ENCODE measurements around the gene GTPBP4.

Gene GTPBP4

DNA sequence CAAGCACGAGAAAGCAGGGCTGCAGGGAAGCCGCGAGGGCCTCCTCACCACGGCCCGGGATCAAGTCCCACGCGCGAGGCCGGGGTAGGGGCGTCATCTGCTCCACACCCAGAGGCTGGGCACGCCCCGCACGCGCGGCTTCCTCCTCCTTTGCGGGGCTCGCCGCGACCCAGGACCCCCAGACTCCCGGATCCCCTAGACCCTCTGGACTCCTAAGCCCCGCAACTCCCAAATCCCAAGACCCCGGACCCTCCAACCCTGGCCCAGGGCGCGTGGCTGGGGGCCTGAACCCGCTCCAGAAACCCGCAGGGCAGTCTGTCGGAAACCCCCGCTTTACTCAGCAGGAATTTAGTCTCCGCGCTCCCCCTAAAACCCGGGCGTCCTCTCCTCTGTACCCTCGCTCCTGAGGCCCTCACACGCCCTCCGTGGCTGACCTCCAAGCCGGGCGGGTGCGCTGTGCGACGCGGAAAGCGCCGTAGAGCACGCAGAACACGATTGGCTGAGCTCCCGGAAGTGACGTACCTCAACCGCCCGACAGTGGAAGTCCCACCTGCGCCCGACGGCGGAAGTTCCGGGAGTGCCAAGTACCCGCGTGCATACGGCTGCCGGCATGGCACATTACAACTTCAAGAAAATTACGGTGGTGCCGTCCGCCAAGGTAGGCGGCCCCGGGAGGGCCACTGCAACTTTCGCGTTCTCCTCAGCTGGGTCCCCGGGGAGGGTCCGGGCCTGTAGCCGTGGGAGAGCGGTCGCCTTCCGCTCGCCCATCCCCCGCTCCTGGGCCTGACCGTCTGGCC is at the start of gene GTPBP4:
GTPBP4 (plus strand) TSS at position 565 of the 797 bp plus-strand sequence; CDS start at position 611, 46 bp downstream.
- peak; percentile 96 for DNase-seq (ENCODE audit: low spot score)

DNA sequence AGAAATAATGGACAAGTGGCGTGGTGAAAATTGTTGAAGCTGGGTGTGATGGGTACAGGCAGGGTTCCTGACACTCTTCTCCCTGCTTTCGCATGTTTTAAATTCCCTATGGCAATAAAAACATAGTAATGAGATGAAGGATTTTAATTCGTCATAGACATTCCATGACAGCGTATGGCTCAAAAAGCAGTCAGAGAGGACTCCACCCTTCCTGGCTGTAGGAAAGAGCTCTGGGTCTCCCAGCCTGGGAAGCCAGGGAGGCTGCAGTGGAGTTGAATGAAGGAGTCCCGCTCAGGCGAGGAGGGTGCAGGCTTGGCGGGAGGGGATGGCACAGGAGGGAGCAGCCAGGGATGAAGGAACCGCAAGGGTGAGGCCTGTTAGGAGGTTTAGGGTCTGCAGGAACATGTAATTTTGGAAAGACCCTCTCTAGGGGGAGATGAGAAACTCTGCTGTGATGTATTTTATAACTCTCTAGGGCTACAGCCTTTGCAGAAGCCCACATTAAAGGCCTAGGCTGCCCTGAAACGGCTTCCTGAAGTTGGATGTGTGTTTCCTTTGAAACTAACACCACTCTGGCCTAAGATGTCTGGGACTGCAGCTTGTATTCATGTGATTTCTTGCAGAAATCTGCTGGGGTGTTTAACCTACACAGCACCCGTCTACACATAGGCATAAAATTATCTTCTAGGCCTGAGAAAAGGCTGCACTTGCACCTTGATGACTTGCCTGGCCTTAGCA is 49.1 kb upstream of the GTPBP4 start:
- no peak for DNase-seq (ENCODE audit: low spot score)

DNA sequence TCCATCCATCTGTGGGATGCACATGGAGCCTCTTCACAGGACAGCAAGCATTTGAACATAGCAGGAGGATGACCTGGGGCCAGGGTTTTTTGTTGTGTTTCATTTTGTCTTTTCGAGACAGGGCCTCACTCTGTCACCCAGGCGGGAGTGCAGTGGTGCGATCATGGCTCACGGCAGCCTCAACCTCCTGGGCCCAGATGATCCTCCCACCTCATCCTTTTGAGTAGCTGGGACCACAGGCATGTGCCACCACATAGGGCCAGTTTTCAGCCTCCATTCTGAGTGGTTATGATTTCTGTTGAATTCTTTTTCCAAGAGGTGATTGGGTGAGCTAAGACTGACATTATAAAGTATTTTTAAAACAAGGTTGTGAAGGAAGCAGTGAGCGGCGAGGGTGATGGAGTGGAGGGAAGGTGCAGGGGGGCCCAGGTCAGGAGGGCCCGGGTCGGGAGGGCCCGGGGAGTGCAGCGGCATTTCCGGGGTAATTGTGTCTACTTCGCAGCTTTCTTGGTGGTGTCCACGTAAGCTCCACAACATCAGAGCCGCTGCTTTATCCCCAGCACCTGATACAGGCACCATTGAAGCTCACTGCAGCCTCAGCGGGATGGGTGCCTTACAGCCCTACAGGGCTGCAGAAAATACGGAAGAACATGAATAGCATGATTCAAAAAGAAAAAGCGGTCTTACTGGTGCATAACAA is 44.8 kb upstream of the GTPBP4 start:
- DNase-seq (ENCODE audit: low spot score), result no peak

- peak; percentile 47 for DNase-seq (ENCODE audit: low spot score)
Observed at GRCh38 chr10:944034-944831, 44.0 kb upstream of the GTPBP4 start.

DNA sequence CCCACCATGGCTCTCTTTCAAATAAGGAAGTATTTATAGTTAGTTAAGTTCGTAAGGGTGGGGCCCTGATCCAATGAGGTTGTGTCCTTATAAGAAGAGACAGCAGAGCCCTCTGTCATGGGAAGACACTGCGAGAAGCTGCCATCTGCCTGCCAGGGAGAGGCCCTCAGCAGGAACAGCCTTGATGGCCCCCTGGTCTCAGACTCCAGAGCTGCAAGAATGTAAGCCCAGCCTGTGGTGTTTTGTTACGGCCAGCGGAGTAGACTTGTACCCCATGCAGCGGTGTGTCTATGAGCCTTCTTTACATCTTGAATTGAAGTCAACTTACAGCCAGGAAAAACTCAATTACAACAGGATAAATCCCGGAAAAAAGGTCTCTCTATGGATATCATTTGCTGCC is 42.5 kb upstream of the GTPBP4 start:
- no peak for DNase-seq (ENCODE audit: low spot score)

GRCh38 chr10:947051-947450 is 41.2 kb upstream of the GTPBP4 start:
- DNase-seq (ENCODE audit: low spot score), result no peak

DNA sequence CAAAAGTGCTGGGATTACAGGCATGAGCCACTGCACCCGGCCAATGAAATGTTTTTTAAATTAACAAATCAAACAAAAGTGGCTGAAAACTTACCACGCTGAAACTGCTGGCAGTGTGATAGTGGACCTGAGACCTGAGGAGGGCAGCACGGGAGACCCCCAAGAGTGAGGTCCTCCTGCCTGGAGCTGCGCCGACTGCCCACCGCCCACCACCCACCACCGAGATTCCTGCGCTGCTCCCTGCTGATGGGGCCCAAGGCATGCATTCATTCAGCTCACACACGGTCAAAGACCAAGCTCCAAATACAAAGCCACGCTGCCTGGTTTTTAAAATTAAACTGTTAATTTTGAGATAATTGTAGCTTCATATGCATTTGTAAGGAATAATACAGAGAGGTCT is 40.4 kb upstream of the GTPBP4 start:
- no peak for DNase-seq (ENCODE audit: low spot score)

DNA sequence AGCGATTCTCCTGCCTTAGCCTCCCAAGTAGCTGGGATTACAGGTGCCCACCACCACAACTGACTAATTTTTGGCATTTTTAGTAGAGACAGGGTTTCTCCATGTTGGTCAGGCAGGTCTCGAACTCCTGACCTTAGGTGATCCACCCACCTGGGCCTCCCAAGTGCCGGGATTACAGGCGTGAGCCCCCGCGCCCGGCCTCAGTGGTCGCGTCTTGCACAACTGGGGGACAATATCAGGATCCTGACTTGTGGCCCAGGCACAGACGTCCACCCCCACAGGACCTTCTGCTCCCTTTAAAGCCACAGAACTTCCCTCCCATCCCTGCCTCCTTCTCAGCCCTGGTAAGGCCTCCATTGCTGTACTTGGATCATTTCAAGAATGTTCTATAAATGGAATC is 39.9 kb upstream of the GTPBP4 start:
- no peak for DNase-seq (ENCODE audit: low spot score)

GRCh38 chr10:949446-949845 is 38.8 kb upstream of the GTPBP4 start:
- DNase-seq (ENCODE audit: low spot score), result no peak

GRCh38 chr10:953836-954235 is 34.4 kb upstream of the GTPBP4 start:
- no peak for DNase-seq (ENCODE audit: low spot score)

DNA sequence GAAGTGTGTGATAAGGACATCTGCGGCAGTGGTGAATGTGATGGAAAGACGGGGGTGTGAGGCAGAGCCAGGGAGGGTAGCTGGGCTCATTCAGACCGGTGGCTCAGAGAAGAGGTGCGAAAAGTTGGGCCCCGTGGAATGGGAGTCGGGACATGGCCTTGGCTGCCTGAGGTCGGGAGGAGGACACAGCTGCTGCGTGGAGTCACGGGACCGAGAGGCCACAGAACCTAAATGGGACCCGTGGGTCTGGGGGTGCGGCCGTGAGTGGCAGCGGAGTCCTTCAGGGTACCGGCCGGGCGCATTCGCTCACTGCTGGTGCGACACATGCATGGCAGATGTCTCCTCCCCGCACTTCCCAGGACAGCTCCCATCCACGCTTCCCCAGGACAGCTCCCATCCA is 33.8 kb upstream of the GTPBP4 start:
- DNase-seq (ENCODE audit: low spot score), result no peak

DNA sequence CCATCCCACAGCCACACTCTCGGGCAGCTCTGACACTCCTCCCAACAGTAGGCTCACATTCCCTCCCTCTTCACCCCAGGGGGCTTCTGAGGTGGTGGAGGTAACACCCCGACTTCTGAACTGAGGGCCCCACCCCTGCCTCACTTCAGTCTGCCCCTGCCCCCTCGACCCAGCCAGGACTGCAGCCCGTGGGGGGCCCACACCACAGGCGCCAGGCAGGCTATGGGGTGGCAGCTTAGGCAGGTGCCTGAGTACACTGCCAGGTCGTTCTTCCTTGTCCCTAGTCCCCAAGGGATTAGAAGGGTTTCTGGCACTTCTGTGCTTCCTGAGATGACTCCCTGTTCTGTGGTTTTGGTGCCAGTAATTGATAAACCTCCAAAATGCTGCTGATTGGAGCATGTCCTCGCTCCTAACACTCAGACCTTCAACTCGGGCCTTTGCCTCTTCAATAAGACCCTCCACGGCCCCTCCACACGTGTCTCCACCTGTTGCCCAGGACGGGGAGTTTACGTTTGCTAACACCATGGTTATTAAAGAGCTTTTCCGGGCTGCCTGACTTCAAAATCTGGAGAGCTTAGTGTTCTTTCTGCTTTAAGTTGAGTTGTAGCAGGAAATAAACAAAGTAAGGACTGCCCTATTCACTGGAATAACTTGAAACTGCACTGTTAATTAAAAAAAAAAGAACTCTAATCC is 33.0 kb upstream of the GTPBP4 start:
- no peak for DNase-seq (ENCODE audit: low spot score)

GRCh38 chr10:955820-956217 is 32.4 kb upstream of the GTPBP4 start:
- DNase-seq (ENCODE audit: low spot score), result no peak

- DNase-seq (ENCODE audit: low spot score), result no peak
Observed at GRCh38 chr10:958106-958505, 30.1 kb upstream of the GTPBP4 start.

- no peak for DNase-seq (ENCODE audit: low spot score)
Observed at GRCh38 chr10:958856-959255, 29.4 kb upstream of the GTPBP4 start.

DNA sequence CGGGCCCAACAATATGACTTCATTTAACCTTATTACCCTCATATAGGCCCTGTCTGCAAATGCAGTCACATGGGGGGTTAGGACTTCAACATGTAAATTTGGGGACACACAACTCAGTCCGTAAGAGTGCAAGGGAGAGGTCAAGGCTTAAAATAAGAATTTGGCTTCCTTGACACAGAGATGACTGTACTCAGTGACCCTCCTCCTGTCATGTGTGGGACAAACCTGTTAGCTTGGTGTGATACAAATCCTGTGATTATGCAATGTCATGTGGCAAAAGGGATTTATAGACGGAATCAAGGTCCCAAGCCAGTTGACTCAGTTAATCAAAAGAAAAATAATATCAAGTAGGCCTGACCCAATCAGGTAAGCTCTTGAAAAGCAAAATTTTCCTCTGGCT is 25.9 kb upstream of the GTPBP4 start:
- no peak for DNase-seq (ENCODE audit: low spot score)

GRCh38 chr10:963186-963585 is 25.0 kb upstream of the GTPBP4 start:
- no peak for DNase-seq (ENCODE audit: low spot score)

DNA sequence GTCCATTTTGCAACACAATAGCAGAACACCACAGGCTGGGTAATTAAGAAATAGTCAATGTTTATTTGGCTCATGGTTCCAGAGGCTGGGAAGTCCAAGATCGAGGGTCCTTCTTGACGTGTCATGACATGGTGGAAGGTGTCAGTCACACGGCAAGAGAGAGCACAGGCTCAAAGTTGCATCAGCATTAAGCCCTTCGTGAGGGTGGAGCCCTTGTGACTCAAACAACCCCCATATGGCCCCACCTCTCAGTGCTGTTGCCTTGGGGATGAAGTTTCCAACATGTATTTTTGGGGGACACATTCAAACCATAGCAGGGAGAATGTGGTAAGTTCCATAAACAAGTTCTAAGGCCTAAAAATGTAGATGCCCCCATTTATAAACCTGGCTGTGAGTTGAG is 24.6 kb upstream of the GTPBP4 start:
- DNase-seq (ENCODE audit: low spot score), result no peak

- no peak for DNase-seq (ENCODE audit: low spot score)
Observed at GRCh38 chr10:964321-964987, 23.8 kb upstream of the GTPBP4 start.

DNA sequence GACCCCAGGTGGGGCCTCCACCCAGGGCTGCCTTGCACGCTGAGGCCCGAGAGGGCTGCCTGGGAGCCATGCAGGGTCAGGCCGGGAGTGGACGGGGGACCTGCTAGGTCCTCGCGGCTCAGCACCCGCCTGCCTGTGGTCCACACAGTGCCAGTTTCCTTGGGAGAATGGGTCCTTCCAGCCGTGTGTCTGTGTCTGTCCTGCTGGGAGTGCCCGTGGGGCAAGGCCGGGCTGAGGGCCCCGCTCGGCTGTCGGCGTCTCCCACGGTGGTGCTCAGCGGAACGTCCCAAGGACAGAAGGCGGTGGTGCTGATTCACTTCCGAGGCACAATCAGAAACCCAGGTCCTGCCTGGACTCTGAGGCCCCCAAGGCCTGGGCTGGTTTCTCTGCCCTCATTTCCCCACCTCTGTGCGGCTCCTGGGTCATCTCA is 23.2 kb upstream of the GTPBP4 start:
- no peak for DNase-seq (ENCODE audit: low spot score)

Data from CD4-positive, alpha-beta T cell treated with Interleukin-15 for 4 hours (primary cell).